Loucy (cell line): ENCODE measurements around the gene KIF13A.

Experiments
- H2AFZ ChIP-seq: fragments of 200-600 bp; sonication (generic); 2 replicates; pipeline ENCODE4 v1.6.0; 2016; ENCODE audit warnings: antibody characterized with exemption, mild to moderate bottlenecking, low read length, moderate library complexity
- H3F3A ChIP-seq: fragments of 200-600 bp; 2 replicates; pipeline ENCODE4 v1.6.0; 2016; ENCODE audit warnings: antibody characterized with exemption, low read depth, mild to moderate bottlenecking
- H3K27me3 ChIP-seq: fragments of 200-600 bp; sonication (generic); 2 replicates; pipeline ENCODE4 v1.6.1; 2014; ENCODE audit warnings: low read length, mild to moderate bottlenecking; ENCODE audit not compliant: insufficient read depth, poor library complexity, severe bottlenecking
- H3K36me3 ChIP-seq: fragments of 200-600 bp; sonication (generic); 2 replicates; pipeline ENCODE4 v1.6.1; 2016; ENCODE audit warnings: low read length; ENCODE audit not compliant: insufficient read depth
- H3K4me1 ChIP-seq: fragments of 200-600 bp; sonication (generic); 2 replicates; pipeline ENCODE4 v1.5.1; 2014; ENCODE audit warnings: low read length, mild to moderate bottlenecking; ENCODE audit not compliant: insufficient read depth, poor library complexity, severe bottlenecking
- H3K4me2 ChIP-seq: fragments of 200-600 bp; sonication (generic); 2 replicates; pipeline ENCODE4 v1.6.0; 2014; ENCODE audit warnings: antibody characterized with exemption, low read length, low read depth, mild to moderate bottlenecking; ENCODE audit not compliant: poor library complexity, severe bottlenecking
- H3K4me3 ChIP-seq: fragments of 200-600 bp; sonication (generic); 2 replicates; pipeline ENCODE4 v1.5.1; 2014; ENCODE audit warnings: low read length, mild to moderate bottlenecking, mixed read lengths; ENCODE audit not compliant: poor library complexity, severe bottlenecking
- H3K79me2 ChIP-seq: fragments of 200-600 bp; sonication (generic); 2 replicates; pipeline ENCODE4 v1.6.1; 2014; ENCODE audit warnings: low read length; ENCODE audit not compliant: insufficient read depth
- H3K9ac ChIP-seq: fragments of 200-600 bp; sonication (generic); 2 replicates; pipeline ENCODE4 v1.6.0; 2014; ENCODE audit warnings: mild to moderate bottlenecking, low read depth, low read length, moderate library complexity; ENCODE audit not compliant: poor library complexity, severe bottlenecking
- H3K9me2 ChIP-seq: fragments of 200-600 bp; sonication (generic); replicated peaks from 2 replicates; pipeline ENCODE4 v1.6.1; 2016; ENCODE audit warnings: low read depth, low read length, mixed read lengths
- H3K9me3 ChIP-seq: fragments of 200-600 bp; sonication (generic); 2 replicates; pipeline ENCODE4 v1.6.1; 2014; ENCODE audit warnings: mild to moderate bottlenecking, antibody characterized with exemption, low read length, low read depth; ENCODE audit not compliant: insufficient read depth
- H4K20me1 ChIP-seq: fragments of 200-600 bp; sonication (generic); 2 replicates; pipeline ENCODE4 v1.6.0; 2014; ENCODE audit warnings: antibody characterized with exemption, low read length, mild to moderate bottlenecking; ENCODE audit not compliant: insufficient read depth, poor library complexity, severe bottlenecking
- CTCF ChIP-seq: fragments of 200-600 bp; sonication (generic); conservative IDR thresholded peaks from 2 replicates; pipeline ENCODE4 v1.5.1; 2014; ENCODE audit warnings: mild to moderate bottlenecking, antibody characterized with exemption, low read length
- EZH2phosphoT487 ChIP-seq: fragments of 200-600 bp; IDR thresholded peaks from 2 replicates; pipeline ENCODE4 v1.6.1; 2018; ENCODE audit warnings: antibody characterized with exemption, mild to moderate bottlenecking, moderate library complexity, borderline replicate concordance

Gene KIF13A

GRCh38 chr6:17931227-17931626, 56.2 kb downstream of the KIF13A start:
- Histone ChIP-seq H3F3A (0 out of 2 replicates have a peak, but pooled peaks cover 5% of the 10 kb centered on the region), H3K9me3 (no peaks in the 10 kb centered on the region), H3K4me1 (peaks cover 13% of the 10 kb centered on the region), H4K20me1 (no peaks in the 10 kb centered on the region), H2AFZ (no peak overlapping the region), H3K4me2 (no peak overlapping the region), H3K4me3 (no peak overlapping the region), H3K9me2 (no peaks in the 10 kb centered on the region), H3K9ac (no peak overlapping the region), H3K36me3 (no peaks in the 10 kb centered on the region), H3K79me2 (no peaks in the 10 kb centered on the region), H3K27me3 (no peaks in the 10 kb centered on the region)
- TF ChIP-seq EZH2phosphoT487 = no peak
- no peak for TF ChIP-seq CTCF

GRCh38 chr6:17930321-17930993, 57.0 kb downstream of the KIF13A start:
- Histone ChIP-seq H3K4me2 (no peak overlapping the region), H3K79me2 (no peaks in the 10 kb centered on the region), H3F3A (0 out of 2 replicates have a peak, but pooled peaks cover 5% of the 10 kb centered on the region), H3K9me2 (no peaks in the 10 kb centered on the region), H3K27me3 (no peaks in the 10 kb centered on the region), H3K9ac (no peak overlapping the region), H3K36me3 (no peaks in the 10 kb centered on the region), H2AFZ (no peak overlapping the region), H4K20me1 (no peaks in the 10 kb centered on the region), H3K4me3 (no peak overlapping the region), H3K4me1 (peaks cover 8% of the 10 kb centered on the region), H3K9me3 (no peaks in the 10 kb centered on the region)
- TF ChIP-seq EZH2phosphoT487 (no peak), CTCF (no peak)

GRCh38 chr6:17928514-17929430, 58.7 kb downstream of the KIF13A start:
- H3K4me2 ChIP-seq = no peak overlapping the region
- TF ChIP-seq EZH2phosphoT487 (no peak), CTCF (no peak)
- H3K9me2 ChIP-seq = no peaks in the 10 kb centered on the region
- H3K9ac ChIP-seq = no peak overlapping the region
- H3K4me1 ChIP-seq = no peaks in the 10 kb centered on the region
- no peaks in the 10 kb centered on the region for H3F3A ChIP-seq
- no peak overlapping the region for H3K4me3 ChIP-seq
- H3K36me3 ChIP-seq = no peaks in the 10 kb centered on the region
- H3K9me3 ChIP-seq = no peaks in the 10 kb centered on the region
- no peak overlapping the region for H2AFZ ChIP-seq
- no peaks in the 10 kb centered on the region for H3K79me2 ChIP-seq
- H4K20me1 ChIP-seq = no peaks in the 10 kb centered on the region
- no peaks in the 10 kb centered on the region for H3K27me3 ChIP-seq
